Loucy (cell line): ENCODE results near the gene TMED10.

Experiments
- EZH2phosphoT487 ChIP-seq: fragments of 200-600 bp; IDR thresholded peaks from 2 replicates; pipeline ENCODE4 v1.6.1; 2018; ENCODE audit warnings: antibody characterized with exemption, mild to moderate bottlenecking, moderate library complexity, borderline replicate concordance
- TF ChIP-seq, protein P1 (sequence below): fragments of 200-600 bp; sonication (generic); conservative IDR thresholded peaks from 2 replicates; pipeline ENCODE4 v1.5.1; 2014; ENCODE audit warnings: mild to moderate bottlenecking, antibody characterized with exemption, low read length

DNA sequence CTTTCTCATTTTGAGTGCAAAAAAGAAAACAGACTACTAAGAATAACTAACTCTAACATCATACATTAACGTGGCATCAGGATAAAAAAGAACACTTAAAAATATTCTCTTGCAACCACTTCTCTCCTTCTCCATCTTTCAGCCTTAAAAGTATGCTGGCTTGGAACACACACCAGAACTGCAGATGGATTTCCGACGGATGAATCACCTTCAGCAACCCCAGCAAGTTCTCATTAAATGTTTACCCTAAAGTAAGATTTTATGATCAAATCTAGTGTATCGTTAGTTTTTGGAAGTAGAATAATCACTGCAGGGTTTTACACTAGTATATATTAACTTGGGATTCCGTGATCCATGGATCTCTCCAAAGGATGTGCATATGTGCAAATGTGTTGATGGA lies 50.8 kb downstream of the TMED10 start:
- TF ChIP-seq, protein P1, sequence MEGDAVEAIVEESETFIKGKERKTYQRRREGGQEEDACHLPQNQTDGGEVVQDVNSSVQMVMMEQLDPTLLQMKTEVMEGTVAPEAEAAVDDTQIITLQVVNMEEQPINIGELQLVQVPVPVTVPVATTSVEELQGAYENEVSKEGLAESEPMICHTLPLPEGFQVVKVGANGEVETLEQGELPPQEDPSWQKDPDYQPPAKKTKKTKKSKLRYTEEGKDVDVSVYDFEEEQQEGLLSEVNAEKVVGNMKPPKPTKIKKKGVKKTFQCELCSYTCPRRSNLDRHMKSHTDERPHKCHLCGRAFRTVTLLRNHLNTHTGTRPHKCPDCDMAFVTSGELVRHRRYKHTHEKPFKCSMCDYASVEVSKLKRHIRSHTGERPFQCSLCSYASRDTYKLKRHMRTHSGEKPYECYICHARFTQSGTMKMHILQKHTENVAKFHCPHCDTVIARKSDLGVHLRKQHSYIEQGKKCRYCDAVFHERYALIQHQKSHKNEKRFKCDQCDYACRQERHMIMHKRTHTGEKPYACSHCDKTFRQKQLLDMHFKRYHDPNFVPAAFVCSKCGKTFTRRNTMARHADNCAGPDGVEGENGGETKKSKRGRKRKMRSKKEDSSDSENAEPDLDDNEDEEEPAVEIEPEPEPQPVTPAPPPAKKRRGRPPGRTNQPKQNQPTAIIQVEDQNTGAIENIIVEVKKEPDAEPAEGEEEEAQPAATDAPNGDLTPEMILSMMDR: no peak
- TF ChIP-seq EZH2phosphoT487: no peak
